Calu3 (cell line): ENCODE data around the gene APBA1. TPM values are rescaled to one million over a fixed set of nuclear protein-coding genes. Genes with fewer than 3 reads are reported as not detected.
"Not testable (repeated sequence)": the region's sequence is repeated elsewhere in the genome, so short reads cannot be mapped to it uniquely, and the experiment has no call there.

ENCODE experiments used
- BruUV-seq: library from RNA; stranded (reverse); fragments of 400-500 nt; replicated peaks from 2 replicates; lab custom pipeline; 2021; lab: Mats Ljungman, UMichigan
- CTCF ChIA-PET: fragments of 300-600 bp; sonication (Branson Sonifier 250); formaldehyde crosslinking; loops from one replicate; lab custom pipeline; 2022; ENCODE audit warnings: antibody characterized with exemption; lab: Charles Lee
- DNase-seq: peaks from one replicate; pipeline ENCODE4 v3.0.0; 2022
- H3K27ac Mint-ChIP-seq: one replicate; pipeline ENCODE4 v1.8.0; 2022; ENCODE audit warnings: mixed read lengths; ENCODE audit not compliant: unreplicated experiment
- H3K27me3 Mint-ChIP-seq: one replicate; pipeline ENCODE4 v1.8.0; 2022; ENCODE audit warnings: mixed read lengths; ENCODE audit not compliant: unreplicated experiment
- H3K36me3 Mint-ChIP-seq: one replicate; pipeline ENCODE4 v1.8.0; 2022; ENCODE audit warnings: mild to moderate bottlenecking, moderate library complexity, mixed read lengths; ENCODE audit not compliant: insufficient read depth, unreplicated experiment
- H3K4me1 Mint-ChIP-seq: one replicate; pipeline ENCODE4 v1.8.0; 2022; ENCODE audit warnings: mild to moderate bottlenecking, low read depth, mixed read lengths; ENCODE audit not compliant: unreplicated experiment
- H3K4me3 Mint-ChIP-seq: one replicate; pipeline ENCODE4 v1.8.0; 2022; ENCODE audit warnings: mild to moderate bottlenecking, low read depth, moderate library complexity, mixed read lengths; ENCODE audit not compliant: unreplicated experiment
- H3K9me3 Mint-ChIP-seq: one replicate; pipeline ENCODE4 v1.8.0; 2022; ENCODE audit warnings: low read depth, mixed read lengths; ENCODE audit not compliant: unreplicated experiment
- CTCF ChIP-seq: fragments of 200-600 bp; IDR thresholded peaks from one replicate; pipeline ENCODE4 v1.8.0; 2022; ENCODE audit warnings: antibody characterized with exemption; ENCODE audit not compliant: unreplicated experiment
- intact Hi-C: fragments of 100-400 bp; cut with micrococcal nuclease; formaldehyde crosslinking; loops from one replicate; pipeline ENCODE4 v1.10.0; 2022; ENCODE audit not compliant: unreplicated experiment
- total RNA-seq: library from RNA; stranded (reverse); gene quantifications from 2 replicates; pipeline ENCODE4 v1.2.3, GENCODE V29; 2022

APBA1 gene
- total RNA-seq, 1 experiment from 2014 or later, result 4.4 TPM

GRCh38 chr9:69601698-69602097 lies 70.5 kb downstream of the APBA1 start:
- no TSS peak for BruUV-seq
- Mint-ChIP-seq H3K9me3 (no peaks in the 10 kb centered on the region), H3K27me3 (no peaks in the 10 kb centered on the region), H3K36me3 (no peaks in the 10 kb centered on the region), H3K27ac (no peak overlapping the region), H3K4me1 (no peaks in the 10 kb centered on the region), H3K4me3 (no peak overlapping the region)
- no peak for DNase-seq
- TF ChIP-seq CTCF, result no peak
- CTCF ChIA-PET, result no interaction called here
- intact Hi-C loops, result no loop called here

GRCh38 chr9:69600314-69601047 lies 71.7 kb downstream of the APBA1 start:
- TF ChIP-seq CTCF, result no peak
- intact Hi-C loops, result no loop called here
- CTCF ChIA-PET, result interaction anchor here (0.6 kb wide), 1 partner anchor 140 kb away, joined by 4 read pairs; no protein-coding TSS in a partner anchor
- Mint-ChIP-seq H3K4me3 (no peak overlapping the region), H3K27ac (no peak overlapping the region), H3K36me3 (no peaks in the 10 kb centered on the region), H3K4me1 (no peaks in the 10 kb centered on the region), H3K27me3 (no peaks in the 10 kb centered on the region), H3K9me3 (no peaks in the 10 kb centered on the region)
- BruUV-seq, result no TSS peak
- no peak for DNase-seq

GRCh38 chr9:69599232-69599971 lies 72.8 kb downstream of the APBA1 start:
- no peaks in the 10 kb centered on the region for H3K4me1 Mint-ChIP-seq
- no TSS peak for BruUV-seq
- DNase-seq, result no peak

GRCh38 chr9:69596906-69597305 lies 75.3 kb downstream of the APBA1 start:
- CTCF ChIA-PET, H3K4me3 Mint-ChIP-seq, H3K27ac Mint-ChIP-seq: not testable (repeated sequence)

More at GRCh38 chr9:69599232-69599971, 72.8 kb downstream of the APBA1 start:
- no peaks in the 10 kb centered on the region for H3K36me3 Mint-ChIP-seq
- no peaks in the 10 kb centered on the region for H3K9me3 Mint-ChIP-seq
- intact Hi-C loops, result no loop called here
- TF ChIP-seq CTCF, result no peak
- no peak overlapping the region for H3K4me3 Mint-ChIP-seq
- H3K27me3 Mint-ChIP-seq, result no peaks in the 10 kb centered on the region
- CTCF ChIA-PET, result no interaction called here
- no peak overlapping the region for H3K27ac Mint-ChIP-seq

More at GRCh38 chr9:69596906-69597305, 75.3 kb downstream of the APBA1 start:
- BruUV-seq, intact Hi-C loops, H3K9me3 Mint-ChIP-seq, H3K4me1 Mint-ChIP-seq, H3K27me3 Mint-ChIP-seq, H3K36me3 Mint-ChIP-seq, DNase-seq: not testable (repeated sequence)
